H4 (cell line): ENCODE data around the gene CREB3L2. TPM values are rescaled to one million over a fixed set of nuclear protein-coding genes. Genes with fewer than 3 reads are reported as not detected.

Source experiments
- DNase-seq: peaks from one replicate; pipeline ENCODE4 v3.0.0-alpha.2; 2015; ENCODE audit warnings: low spot score
- total RNA-seq: library from RNA; depleted of rRNA; stranded (reverse); fragments of >200 nt; shearing (Covaris generic); gene quantifications from 2 replicates; pipeline ENCODE4 v1.2.3, GENCODE V29; 2014

Gene CREB3L2
- total RNA-seq, 1 experiment from 2014 or later = 18.0 TPM

DNA sequence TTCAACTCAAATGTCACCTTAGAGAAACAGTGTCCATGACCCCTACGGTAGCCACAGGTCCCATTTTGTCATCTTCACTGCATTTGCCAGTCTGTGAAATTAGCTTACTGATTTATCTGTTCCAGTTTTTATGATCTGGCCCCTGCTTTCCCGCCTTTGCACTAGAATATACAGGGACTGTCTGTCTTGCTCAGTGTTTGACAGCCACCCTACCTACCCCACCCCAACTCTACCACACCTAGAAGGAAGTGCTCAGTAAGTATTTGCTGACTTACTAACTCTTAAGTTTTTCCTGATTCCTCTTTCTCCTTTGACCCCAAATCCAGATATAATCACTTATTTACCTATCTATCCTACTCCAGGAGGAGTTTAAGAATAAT is 49.5 kb downstream of the CREB3L2 start:
- no peak for DNase-seq

DNA sequence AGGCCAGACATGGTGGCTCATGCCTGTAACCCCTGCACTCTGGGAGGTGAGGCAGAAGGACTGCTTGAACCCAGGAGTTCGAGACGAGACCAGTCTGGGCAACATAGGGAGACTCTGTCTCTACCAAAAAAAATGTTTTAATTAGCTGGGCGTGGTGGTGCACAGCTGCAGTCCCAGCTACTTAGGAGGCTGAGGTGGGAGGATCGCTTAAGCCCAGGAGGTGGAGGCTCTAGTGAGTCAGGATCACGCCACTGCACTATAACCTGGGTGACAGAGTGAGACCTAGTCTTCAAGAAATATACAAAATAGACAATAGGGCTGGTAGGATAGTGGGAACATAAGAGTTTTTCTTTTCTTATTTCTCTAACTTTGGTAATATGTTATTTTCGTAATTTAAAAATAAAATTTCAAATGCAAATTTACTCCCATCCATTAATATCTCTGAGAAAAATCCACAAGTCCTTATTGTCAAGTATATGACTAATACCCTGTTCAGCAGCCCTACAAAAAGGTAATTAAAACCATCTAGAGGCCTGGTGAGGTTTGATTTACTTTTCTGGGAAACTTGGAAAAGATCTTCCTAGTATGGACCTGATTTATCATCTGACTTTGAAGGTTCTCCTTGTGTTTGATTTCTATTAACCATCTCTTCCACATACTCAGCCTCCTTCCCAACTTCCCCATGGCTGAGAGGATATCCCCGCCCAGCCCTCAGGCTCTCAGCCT is 50.0 kb downstream of the CREB3L2 start:
- no peak for DNase-seq

DNA sequence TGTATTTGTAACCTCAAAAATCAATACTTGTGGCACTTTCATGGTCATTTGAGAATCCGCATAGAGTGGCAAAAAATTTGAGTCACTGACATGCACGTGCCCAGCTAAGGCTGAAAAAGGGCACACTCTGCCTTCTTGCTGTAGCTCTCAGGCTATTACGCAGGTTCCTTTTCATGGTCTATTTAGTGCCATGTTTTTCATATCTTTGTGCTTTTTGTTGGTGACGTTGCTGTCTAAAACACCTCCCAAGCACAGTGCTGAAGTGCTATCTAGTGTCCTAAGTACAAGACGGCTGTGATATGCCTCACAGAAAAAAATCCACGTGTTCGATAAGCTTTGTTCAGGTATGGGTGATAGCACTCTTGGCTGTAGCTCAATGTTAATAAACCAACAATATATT is 50.9 kb downstream of the CREB3L2 start:
- DNase-seq = no peak

DNA sequence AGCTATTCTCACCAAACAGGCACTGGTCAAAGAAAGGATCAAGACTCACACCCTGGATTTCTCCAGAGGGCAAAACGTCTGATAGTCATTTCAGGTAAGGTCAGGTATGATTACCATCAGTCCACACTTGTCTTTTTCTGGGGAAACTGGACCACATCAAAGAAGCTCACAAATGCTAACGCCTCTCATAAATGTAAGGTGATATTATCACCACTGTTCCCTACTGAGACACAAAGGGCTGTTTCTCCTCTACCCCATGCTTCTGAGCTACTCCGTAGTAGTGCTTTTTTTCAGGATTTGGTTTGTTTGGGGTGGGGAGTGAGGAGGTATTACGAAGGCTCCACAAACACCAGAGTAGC is 51.6 kb downstream of the CREB3L2 start:
- DNase-seq = no peak

DNA sequence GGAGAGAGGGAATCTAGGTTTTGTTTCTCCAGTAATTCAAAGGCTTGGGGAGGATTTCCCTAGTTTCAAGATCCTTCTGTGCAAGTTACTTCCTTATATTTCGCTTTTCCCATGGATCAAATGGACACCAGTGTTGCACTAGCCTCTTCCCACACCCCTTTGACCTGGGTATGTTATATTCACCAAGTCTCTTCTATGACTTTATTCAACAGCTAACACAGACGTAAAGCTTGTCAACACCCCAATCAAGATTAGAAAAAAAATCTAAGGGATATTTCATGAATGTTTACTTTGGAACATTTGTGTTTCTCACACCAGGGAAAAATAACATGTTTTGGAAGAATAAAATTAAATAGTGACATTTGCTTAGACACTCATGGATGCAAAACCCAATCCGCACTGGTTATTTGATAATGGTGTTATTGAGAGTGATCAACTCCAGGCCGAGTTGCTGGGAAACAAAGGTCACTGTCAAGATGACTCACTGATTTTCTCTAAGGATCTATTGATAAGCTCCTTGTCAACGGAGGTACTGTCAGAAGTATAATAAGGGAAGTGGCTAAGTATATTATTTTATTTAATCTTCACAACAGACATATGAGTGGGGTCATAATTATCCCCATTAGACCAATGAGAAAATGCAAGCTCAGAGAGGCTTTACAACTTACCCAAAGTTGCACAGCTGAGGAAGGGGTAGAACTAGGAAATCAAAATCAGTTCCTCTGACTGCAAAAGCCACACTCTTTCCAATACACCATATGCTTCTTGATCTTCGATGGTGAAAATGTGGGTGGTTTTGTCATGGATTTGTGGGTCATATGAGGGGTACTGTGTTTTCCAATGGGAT is 52.2 kb downstream of the CREB3L2 start:
- DNase-seq = no peak

DNA sequence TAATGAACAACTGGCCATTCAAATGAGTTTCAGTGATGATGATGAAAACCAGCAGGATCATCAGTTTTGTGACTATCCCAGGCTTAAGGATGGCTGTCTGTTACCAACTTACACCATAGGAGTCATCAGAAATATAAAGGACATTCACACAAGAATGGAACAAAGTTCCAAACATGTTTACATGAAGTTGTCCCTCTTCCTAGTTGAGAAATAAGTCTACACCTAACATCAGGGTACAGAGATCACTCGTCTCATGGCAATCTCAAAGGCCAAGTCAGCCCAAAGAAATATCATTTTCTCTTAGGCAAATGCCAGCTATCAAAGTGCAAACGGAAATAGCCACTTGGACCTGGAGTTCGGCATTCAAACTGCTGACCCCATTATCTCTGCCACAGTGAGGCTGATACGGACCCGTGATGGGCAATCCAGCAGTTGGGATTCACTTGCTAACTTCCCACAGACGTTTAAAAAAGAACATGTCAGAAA is 53.0 kb downstream of the CREB3L2 start:
- no peak for DNase-seq

DNA sequence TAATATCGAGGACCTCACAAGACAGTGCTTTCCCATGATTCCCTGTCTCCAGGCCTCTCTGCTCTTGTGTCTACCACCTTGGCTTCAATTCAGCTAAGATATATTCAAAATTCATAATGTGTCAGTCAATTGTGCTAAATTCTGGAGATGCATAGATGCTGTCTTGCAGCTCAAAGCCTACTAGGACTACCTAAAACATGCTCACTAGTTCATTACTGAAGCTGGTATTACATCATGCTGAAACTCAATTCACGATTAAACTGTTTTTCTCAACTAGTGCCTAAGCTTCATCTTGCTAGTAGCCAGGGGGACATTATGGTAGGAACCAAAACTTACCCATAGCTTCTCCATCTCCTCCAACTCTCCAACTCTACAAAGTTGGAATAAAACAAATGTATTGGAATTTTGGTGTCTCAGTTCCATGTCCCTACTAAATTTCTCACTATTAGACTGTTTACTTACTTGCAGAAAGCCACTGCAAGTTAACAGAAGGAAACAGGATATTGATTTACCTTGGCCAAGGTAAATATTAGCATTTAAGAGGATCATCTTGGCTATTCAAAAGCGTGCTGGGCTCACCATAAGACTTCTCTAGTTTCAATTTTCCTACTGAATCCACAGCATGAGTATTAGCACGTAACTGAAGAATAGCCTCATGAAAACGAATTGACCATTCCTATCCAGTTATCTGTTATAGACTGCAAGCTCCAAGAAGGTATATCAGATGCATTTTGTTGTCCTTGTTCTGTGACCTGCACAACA is 53.6 kb downstream of the CREB3L2 start:
- DNase-seq = no peak

DNA sequence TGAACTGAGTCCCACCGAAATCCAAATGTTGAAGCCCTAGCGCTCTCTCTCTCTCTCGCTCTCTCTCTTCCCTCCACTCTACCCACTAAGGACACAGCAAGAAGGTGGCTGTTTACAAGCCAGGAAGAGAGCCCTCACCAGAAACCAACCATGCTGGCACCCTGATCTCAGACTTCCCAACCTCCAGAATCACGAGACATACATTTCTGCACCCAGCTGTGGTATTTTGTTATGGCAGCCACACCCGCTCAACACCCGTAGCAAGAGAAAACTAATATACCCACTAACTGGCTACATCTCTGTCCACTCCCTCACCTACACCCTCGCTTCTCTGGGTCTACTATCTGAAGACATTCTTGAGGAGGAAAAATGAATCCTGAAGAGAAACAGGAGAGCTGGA is 54.8 kb downstream of the CREB3L2 start:
- no peak for DNase-seq

DNA sequence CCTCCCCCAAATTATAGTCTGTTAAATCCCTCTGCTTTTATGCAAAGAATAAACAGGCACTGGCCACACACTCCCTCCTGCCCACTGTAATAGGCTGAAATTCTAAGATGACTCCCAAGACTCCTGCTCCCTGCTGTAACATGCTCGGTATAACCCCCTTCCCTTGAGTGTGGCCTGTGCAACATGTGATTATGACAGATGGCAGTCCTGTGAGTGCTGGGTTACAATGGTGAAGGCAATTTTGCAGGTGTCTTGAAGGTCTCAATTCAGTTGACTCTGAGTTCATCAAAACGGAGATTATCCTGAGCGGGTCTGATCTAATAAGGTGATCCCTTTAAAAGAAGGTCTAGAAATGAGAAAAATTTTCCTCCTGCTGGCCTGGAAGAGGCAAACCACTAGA is 55.9 kb downstream of the CREB3L2 start:
- DNase-seq = no peak

DNA sequence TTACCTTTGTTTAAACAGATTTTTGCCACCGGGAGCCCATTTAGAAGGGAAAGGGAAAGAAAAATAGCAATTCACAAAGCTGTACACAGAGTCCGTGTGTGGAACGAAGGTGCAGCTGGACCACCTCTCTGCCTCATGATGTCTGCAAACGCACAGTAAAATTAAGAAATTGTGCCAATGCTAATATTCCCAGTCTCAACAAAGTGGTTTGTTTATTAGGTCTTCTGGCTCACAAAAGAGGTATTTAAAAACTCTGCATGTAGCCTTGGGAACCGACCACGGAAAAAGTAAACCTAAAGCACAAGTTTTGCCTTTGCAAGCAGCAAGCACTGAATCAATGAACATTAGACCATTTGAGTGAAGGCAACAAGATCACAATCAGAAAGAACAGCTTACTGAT is 57.7 kb downstream of the CREB3L2 start:
- DNase-seq = peak; percentile 49

DNA sequence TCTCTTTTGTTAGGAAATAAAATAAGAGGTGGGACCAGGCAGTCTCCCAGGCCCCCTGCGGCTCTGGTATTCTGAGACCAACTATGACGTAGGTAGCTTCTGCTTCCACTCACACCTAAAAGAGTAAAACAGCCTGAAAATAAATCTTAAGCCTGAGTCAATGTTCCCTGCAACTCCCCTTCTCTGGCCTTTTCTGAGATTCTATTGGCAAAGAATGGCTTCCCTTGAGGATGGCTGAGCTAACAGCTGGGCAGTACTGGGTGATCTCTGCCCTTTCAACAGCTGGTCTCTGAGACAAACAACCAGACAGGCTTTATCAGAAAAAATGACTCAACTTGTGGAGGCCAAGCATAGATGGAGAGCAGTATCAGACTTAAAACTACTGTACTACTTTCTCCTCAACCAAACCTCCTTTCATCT is 58.7 kb downstream of the CREB3L2 start:
- DNase-seq = peak; percentile 41

DNA sequence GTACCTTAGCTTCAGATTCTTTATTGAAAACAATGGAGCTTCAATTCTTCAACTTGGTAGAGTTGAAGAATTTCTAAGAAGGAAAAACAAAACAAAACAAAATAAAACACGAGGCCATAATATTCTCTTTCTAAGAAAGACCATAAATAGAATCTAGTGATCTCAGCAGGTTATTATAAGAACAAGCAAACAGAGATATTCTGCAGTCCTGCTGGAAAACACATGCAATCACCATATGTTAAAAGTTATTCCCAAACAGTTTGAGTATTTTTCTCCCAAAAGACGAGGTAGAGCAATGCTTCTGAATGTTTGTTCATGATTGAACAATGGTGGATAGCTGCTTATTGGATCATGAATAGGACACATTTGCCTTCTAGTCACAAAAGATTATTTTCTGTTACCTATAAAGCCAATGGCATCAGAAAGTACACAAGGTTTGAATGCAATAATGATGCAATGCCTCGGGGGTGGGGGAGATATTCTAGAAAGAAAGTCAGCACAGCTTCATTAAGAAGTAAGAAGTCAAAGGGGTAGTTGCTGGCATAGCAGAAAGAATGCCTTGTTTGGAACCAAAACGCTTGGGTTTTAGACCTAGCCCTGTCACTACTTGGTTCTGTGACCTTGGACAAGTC is 59.3 kb downstream of the CREB3L2 start:
- DNase-seq = no peak

DNA sequence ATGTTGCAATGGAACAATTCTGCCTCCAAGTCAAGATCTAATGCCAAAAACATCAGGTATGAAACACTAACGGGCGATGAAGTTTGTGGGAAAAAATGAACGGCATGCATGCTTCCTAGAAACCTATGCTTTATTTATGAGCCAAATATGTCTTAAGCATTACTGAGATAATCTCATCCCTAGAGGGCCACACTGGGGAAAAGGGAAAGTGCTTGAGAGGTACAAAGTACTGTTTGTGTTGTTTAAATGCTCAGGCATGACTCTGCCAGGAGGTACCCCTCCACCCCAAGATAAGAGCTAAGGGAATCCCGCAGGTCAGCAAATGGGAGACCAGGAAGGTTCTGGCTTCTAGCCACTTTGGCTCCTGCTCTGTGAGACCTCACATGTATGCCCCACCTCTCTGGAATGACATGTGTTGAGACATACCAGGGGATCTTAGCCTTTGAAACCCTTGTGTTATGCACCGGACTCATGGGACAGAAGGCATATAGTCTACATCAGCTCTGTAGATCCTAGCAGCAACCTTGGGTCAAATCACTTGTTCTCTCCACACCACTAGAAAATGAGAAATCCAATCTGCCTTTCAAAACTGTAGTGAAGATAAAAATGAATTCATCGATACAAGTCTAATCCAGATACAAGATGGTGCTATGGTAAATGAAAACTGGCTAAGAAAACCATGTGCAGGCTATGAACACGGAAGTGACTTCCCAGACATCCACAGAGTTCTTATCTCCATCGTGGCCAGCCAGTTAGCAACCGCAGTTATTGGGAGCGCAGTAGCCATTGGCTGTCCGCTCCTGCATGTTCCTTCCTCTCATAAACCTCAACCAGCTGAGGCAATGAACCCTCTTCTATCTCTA is 61.0 kb downstream of the CREB3L2 start:
- DNase-seq = no peak

DNA sequence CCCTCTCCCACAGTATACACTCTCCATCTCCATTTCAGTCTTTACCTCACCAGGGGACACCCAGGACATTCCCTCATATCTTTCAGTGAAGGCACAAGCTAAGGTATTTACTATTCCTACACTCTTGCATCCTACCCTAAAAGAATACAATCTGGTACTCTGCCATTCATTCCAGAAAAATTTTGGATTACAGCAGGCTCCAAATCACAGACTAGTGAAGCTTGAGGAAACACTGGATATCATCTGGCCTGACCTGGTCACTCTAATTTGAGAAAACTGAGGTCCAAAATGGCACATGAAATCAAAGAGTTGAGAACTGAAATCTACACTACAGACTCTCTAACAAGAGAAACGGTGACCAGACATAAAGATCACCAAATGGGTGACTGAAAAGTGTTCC is 61.7 kb downstream of the CREB3L2 start:
- no peak for DNase-seq

DNA sequence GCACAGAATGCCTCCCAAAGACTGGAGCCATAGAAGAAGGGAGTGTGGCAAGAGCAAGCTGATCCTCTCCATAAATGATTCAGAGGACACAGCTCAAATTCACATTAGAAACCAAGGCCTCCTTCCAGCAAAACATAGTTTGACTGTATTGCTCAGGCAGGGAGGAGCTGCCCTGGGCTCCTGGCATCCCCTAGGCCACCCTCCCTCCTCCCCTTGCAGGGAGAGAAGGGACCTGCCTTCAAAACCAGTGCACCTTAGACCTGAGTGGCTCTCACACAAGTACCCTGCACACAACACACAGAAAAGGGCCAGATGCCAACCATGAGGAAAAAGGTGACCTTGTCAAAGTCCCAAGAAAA is 64.7 kb downstream of the CREB3L2 start:
- DNase-seq = no peak

DNA sequence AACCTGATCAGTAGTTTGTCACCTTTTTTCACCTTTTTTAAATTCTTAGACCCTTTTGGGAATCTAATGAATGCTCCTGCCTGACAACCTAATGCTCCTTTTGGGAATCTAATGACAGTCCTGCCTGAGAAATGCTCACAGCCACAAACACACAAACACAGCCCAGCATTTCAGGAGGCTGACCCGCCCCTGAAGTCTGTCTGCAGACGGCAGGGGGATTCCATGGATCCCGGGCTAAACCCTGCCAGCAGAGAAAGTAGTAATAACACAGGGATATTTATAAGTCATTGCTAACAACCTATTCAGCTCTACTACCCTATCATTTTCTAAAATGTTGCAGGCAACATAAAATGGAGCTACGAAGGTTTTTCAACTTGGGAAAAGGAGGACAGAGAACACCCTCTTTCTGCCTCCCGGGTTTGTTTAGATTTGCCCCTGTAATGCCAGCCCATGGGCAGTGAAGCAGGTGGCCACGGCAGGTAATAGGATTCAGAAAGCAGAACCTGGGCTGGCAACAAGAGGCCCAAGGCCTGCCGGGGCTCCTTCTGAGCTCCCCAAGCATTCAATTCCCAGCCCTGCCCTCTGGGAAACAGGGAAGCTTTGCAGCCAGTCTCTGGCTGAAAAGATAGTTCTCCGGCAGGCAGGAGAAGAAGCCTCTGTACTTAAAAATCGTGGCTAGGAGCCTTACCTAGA is 65.2 kb downstream of the CREB3L2 start:
- DNase-seq = no peak

DNA sequence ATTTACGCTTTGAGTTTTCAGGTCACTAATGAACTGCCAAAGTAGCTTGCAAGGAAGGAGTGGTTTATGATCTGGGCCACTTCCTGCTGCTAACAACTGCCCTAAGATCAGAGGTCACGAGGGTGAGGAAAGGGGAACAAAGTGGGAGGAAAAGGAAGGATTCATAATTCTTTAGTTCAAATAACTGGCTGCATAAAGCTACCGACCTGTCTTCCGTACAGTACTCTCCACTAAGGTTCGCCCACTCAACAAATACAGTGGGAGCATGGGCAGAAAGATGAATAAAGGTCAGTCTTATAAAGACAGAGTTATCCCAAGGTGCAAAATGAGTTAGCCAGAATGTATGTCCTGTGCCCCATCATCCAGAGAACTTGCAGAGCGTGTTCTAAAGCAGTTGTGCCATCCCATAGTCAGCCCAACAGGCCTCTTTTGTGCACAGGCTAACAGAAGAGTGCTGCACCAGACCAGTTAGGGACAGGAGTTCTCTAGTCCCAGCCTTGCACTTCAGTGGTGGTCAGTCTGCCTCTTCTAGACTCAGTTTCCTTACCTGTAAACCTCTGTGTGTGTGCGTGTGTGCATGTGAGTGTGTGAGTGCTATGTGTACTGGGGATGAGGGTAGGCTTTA is 65.9 kb downstream of the CREB3L2 start:
- DNase-seq = no peak

DNA sequence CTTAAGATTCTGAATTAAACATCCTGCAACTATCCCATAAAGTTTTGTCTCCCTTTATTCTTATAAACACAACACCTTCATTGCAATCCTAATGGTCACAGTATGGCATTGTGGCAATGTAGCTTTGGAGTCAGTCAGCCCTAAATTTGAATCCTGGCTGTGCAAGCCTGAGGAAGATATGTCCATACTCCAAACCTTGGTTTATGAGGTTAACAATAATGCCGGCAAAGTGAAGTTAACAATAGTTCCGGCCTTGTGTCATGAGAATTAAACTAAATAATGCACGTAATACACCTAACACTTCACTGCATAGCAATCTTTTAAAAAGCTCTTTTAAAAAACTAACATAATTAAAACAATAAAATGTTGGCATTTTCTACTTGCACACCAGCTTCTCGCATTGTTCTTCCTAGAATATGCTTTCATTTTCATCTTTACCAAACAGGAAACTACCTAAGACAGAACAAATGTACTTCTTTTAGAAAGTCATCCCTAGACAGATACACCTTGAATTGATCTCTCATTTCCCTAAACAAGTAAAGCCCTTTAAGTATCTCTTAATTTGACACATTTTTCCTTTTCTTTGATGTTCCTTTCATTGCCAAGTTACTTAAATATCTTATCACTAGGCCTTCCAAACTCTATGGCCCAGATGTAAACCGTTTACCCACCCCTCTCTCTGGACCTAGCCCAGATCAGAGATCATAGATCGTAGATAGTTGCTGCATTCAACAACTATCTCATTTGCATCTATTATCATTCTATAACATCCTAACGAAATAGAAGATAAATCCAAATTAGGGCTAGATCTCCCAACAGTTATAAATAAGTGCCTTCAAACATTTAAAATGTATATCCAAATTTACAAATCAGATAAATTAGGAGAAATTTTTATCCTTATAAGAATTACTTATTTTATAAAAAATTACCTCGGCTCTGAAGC is 66.7 kb downstream of the CREB3L2 start:
- no peak for DNase-seq
